GM19467 (cell line): ENCODE data around the gene MAGT1.
"Not testable (repeated sequence)": the region's sequence is repeated elsewhere in the genome, so short reads cannot be mapped to it uniquely, and the experiment has no call there.

ENCODE experiments used
- ATAC-seq: cut with Tn5 transposase; IDR thresholded peaks from one replicate; pipeline ENCODE4 v1.9.1; 2021; ENCODE audit warnings: mild to moderate bottlenecking, moderate library complexity; ENCODE audit not compliant: unreplicated experiment

Gene MAGT1

DNA sequence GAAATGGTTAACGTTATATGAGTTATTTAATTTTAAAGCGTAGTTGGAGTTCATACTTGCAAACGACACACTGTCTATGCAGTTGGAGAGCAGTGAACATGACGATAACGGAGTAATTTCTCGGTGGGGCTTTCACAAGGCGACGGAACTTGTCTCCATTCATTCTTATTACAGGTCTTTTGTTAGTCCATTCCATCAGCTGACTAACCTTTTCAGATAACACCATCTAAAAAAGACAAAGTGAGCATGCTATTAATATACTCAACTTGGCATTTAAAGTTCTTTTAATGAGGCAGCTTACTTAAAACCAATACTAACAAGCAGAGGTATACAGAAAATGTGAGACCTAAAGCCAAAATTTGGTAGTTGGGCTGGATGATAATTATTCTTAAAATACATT, 19.9 kb downstream of the MAGT1 start:
- no peak for ATAC-seq

DNA sequence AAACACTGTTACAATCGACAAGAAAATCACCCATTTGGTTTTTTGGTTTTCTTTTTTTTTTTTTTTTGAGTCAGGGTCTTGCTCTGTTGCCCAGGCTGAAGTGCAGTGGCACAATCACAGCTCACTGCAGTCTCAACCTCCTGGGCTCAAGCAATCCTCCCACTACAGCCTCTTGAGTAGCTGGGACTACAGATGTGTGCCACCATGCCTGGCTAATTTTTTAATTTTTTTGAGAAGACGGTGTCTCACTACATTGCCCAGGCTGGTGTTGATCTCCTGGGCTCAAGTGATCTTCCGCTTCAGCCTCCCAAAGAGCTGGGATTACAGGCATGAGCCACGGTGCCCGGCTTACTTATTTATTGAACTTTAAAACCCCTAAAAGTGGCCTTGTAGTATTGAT, 63.7 kb downstream of the MAGT1 start:
- ATAC-seq, result not testable (repeated sequence)

DNA sequence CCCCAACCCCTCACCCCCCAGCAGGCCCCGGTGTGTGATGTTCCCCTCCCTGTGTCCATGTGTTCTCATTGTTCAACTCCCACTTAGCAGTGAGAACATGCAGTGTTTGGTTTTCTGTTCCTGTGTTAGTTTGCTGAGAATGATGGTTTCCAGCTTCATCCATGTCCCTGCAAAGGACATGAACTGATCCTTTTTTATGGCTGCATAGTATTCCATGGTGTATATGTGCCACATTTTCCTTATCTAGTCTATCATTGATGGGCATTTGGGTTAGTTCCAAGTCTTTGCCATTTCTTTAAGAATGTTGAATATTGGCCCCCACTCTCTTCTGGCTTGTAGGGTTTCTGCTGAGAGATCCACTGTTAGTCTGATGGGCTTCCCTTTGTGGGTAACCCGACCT, 73.2 kb downstream of the MAGT1 start:
- not testable (repeated sequence) for ATAC-seq

DNA sequence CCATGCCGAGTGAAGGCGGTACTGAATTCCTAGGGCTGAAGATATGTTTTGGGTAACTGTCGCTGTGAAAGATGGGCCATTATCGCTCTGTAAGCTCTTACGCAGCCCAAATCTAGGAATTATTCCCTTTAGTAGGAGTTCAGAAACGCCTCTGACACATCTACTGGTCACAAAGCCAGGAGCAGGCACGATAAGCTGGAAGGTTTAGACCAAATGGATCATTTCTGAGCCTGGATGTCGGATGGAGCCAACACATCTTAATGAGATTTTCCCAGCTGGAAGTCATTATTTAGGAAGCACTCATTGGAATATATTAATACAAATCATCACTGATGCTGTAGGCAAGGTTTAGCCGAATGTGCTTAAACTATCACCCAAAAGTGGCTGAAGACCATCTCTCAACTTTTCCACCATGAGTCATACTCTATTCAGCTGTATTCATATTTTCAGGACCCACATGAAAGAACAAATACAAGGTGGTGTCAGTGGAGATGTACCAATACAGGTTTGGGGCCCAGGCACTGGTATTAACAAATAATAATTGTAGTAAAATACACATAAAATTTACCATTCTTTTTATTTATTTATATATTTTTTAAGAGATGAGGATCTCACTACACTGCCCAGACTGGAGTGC, 75.0 kb downstream of the MAGT1 start:
- ATAC-seq, result no peak

DNA sequence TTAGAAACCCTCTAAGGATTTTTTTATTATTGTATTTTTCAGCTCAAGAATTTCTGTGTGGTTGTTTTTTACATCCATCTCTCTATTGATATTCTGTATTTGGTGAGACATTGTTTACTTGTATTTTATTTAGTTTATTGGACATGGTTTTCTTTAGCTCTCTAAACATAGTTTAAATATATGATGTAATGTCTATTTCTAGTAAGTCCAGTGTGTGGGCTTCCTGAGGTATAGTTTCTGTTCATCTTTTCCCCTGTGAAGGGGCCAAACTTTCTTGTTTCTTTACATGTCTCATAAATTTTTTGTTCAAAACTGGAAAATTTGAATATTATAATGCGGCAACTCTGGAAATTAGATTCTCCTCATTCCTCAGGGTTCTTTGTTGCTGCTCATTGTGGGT, 81.0 kb downstream of the MAGT1 start:
- ATAC-seq, result no peak

DNA sequence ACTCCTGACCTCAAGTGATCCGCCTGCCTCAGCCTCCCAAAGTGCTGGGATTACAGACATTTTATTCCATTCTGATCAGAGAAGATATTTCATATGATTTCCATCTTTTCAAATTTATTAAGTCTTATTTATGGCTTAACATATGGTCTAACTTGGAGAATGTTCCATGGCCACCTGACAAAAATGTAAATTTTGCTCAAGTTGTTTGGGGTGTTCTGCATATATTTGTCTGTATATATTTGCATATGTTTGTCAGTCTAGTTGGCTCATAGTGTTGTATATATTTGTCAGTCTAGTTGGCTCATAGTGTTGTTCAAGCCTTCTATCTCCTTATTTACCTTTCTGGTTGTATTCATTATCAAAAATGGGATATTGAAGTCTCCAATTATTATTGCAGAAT, 93.0 kb downstream of the MAGT1 start:
- no peak for ATAC-seq

DNA sequence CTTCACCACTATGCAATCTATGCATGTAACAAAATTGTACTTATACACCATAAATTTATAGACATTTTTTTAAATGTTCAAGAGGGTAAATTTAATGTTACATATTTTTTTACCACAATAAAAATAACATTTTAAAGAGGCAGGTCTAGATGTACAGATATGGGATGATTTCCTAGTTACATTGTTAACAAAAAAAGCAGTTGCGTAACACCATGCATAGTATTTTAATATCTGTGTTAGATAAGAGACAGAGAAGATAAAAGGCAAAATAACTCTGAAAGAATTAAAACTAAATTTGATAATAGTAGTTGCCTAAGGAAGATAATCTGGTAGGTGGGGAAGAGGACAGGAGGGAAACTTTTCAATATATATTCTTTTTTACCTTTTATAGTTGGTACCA, 100.1 kb downstream of the MAGT1 start:
- no peak for ATAC-seq

DNA sequence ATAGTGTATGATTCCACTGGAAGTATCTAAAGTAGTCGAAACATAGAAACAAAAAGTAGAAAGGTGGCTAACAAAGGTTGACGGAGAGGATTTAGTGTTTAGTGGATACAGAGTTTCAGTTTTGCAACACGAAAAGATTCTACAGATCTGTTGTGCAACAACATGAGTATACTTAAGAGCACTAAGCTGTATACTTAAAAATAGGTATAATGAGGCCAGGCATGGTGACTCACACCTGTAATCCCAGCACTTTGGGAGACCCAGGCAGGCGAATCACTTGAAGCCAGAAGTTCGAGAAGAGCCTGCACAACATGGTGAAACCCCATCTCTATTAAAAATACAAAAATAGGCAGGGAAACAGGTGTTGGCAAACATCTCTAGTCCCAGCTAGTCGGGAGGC, 101.3 kb downstream of the MAGT1 start:
- no peak for ATAC-seq

DNA sequence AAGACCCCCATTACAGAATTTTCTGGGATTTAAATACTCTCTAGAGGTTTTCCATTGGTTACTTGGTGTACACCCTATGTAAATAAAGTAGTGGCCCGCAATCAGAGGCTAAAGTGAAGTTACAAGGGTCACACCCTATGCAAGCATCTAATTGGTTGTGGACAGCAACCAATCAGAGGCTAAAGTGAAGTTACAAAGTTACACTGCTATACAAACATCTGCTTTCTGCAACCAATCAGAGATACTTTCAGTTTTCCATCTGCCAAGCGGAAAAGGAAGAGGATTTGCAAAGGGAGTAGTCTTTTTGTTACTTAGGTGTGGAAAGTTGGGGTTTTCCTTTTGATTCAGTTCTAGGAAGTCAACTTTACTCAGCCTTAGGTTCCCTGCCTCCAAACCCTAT, 107.2 kb downstream of the MAGT1 start:
- ATAC-seq, result no peak

DNA sequence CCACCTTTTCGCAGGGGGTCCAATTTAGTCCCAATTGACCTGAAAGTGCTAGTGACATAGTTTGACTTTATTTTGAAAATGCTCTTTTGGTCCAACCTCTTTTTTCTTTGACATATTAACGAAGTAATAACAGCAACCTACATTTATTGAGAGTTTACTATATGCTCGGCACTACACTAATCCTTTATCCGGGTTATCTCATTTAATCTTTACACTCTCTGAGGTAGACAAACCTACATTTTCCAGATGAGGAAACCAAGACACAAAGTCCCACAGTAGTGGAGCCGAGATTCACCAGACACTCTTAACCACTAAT, 108.9 kb downstream of the MAGT1 start:
- peak; percentile 9 for ATAC-seq

DNA sequence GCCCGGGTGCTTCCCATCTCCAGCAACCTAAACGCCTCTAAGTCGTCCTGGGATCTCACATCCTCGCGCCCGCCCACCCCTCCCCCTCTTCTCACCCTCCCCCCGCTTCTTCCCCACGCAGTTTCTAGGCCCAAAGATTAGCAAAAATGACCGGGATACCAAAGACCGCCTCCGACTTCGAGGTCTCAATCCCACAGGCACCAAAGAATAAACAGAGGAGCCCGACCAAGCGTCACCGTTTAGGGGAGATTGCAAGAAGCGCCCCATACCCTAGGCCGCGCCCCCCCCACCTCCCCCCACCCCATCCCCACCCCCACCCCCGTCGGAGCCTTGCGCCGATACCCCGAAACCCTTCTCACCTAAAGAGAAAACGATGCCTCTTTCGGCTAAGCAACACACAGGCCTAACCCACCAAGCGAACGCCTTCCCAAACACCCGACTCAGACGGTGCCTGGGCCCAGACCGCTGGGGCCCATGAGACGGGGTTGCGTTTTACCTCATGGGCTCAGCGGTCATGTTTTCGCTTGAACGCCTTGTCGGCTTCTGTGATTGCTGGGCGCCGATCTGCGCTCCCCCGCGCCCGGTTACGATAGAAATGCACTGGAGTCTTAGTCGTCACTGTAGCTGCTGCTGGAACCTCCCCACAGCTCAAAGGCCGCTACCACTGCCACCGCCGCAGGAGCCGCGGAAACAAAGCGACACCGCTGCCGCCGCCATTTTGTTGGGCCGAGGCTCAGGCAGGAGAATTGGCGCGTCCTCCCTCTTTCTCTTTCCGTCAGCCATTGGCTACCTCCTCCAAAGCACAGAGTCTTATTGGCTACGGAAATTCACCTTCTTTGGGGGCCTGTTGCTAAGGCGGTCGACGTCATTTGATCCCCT, 109.5 kb downstream of the MAGT1 start, which contains the start of gene ATRX:
TSS of gene ATRX (minus strand) at position 731 of the 879 bp plus-strand sequence. CDS start at position 516, 215 bp downstream.
- peak; percentile 96 for ATAC-seq

DNA sequence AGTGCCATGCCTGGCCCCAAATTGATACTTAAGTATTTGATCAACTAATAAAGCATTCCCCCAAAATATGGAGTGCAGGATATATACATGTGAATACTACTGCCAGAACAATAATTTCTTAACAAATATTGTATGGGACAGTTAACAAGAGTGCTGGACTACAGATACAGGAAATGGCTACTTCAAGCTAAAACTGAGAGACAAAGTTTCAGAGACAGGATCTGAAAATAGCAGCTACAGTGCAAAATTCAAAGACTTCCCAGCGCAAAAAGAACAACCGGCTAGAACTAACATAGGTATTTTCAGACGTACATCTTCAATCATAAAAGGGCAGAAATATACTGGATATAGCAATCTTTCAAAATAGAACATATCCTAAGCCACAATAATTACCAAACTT, 115.5 kb downstream of the MAGT1 start:
- ATAC-seq, result no peak

DNA sequence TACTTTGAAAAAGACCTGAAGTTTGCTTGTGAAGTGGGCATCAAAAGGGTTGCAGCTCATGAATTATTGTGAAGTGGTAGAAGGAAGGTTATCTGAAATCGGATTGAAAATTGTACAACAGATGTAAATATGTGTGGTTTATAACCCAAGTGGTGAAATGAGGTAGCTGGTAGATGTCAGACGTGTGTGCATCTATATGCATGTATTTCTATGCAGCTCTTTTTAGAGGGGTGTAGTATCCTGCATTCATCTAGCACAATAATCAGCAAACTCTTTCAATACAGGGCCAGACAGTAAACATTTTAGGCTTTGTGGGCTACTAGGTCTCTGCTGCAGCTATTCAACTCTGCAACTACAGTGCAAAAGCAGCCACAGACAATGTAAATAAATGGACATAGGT, 118.6 kb downstream of the MAGT1 start:
- no peak for ATAC-seq
